Measurements from ENCODE around the gene STX16. TPM values are rescaled to one million over a fixed set of nuclear protein-coding genes. Genes with fewer than 3 reads are reported as not detected.

The STX16 gene
- polyA plus RNA-seq, 3 donors, result 15.6 to 165 (median 27.4) TPM

DNA sequence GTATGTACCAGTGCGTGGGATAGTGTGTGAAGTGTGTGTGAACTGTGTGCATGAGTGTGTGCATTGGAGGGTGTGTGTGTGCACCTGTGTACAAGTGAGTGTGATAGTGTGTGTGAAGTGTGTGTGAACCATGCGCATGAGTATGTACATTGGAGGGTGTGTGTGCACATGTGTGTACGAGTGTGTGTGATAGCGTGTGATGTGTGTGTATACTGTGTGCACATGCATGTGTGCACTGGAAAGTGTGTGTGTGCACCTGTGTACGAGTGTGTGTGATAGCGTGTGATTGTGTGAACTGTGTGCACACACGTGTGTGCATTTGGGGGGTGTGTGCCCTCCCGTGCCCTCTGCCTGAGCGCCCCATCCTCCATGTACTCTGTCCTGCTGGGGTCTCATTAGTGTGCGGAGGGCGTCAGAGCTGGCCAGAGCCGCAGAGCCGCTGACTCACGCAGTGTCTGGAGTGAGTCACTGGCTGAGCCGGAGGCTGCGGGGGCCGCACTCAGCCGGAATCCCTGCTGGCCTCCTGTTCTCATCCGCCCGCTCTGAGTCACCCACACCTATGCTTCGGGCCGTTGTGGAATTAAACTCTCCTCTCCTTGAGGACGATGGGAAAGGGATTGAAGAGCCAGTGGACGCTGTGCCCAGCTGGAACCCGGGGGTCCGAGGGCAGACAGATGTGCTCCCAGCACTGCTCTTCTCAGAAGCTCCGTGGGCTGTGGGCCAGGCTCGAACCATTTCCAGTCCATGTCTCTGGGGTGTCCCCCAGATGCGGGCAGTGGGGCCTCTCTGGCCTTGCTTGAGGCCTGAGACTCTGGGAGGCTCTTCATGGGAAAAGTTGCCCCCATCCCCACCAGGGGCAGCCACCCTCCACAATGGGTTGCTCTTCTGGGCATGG, 27.3 kb upstream of the STX16 start:
- H3K9me3 Mint-ChIP-seq, result no peaks in the 10 kb centered on the region
- H3K27me3 ChIP-seq (ENCODE audit: control insufficient read depth in 2 of 2, insufficient read depth in 2 of 2, low read length in 2 of 2), result peaks cover 0 to 4% of the 10 kb centered on the region in 2 donors
- TF ChIP-seq, protein P1, sequence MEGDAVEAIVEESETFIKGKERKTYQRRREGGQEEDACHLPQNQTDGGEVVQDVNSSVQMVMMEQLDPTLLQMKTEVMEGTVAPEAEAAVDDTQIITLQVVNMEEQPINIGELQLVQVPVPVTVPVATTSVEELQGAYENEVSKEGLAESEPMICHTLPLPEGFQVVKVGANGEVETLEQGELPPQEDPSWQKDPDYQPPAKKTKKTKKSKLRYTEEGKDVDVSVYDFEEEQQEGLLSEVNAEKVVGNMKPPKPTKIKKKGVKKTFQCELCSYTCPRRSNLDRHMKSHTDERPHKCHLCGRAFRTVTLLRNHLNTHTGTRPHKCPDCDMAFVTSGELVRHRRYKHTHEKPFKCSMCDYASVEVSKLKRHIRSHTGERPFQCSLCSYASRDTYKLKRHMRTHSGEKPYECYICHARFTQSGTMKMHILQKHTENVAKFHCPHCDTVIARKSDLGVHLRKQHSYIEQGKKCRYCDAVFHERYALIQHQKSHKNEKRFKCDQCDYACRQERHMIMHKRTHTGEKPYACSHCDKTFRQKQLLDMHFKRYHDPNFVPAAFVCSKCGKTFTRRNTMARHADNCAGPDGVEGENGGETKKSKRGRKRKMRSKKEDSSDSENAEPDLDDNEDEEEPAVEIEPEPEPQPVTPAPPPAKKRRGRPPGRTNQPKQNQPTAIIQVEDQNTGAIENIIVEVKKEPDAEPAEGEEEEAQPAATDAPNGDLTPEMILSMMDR (IDR thresholded peaks at IDR 0.05), result no peak
- no peak overlapping the region for H3K9ac ChIP-seq (ENCODE audit: insufficient read depth, low read length, poor library complexity, severe bottlenecking)
- no peak overlapping the region for H3K4me2 ChIP-seq (replicated peaks; ENCODE audit: extremely low read depth, low read length, poor library complexity, severe bottlenecking)
- H3K4me3 ChIP-seq (replicated peaks in 1 of 3; ENCODE audit: low read depth in 2 of 3, low read length in 3 of 3), result no peak overlapping the region
- no peaks in the 10 kb centered on the region for H3K9me3 ChIP-seq (replicated peaks in 1 of 2; ENCODE audit: control insufficient read depth in 1 of 2, insufficient read depth in 1 of 2, low read length in 2 of 2)
- H3K27ac ChIP-seq (ENCODE audit: low read depth in 1 of 2, low read length in 2 of 2), result no peak overlapping the region
- H3K79me2 ChIP-seq (ENCODE audit: insufficient read depth, low read length), result no peaks in the 10 kb centered on the region
- no peak overlapping the region for H3K27ac Mint-ChIP-seq
- no peaks in the 10 kb centered on the region for H3K36me3 ChIP-seq (replicated peaks in 1 of 2; ENCODE audit: control insufficient read depth in 1 of 2, insufficient read depth in 2 of 2, low read length in 2 of 2)
- DNase-seq, result no peak
- H3K4me3 Mint-ChIP-seq, result no peak overlapping the region
- no peaks in the 10 kb centered on the region for H3K4me1 ChIP-seq (ENCODE audit: control insufficient read depth in 1 of 2, insufficient read depth in 2 of 2, low read length in 2 of 2)
- no peaks in the 10 kb centered on the region for H3K4me1 Mint-ChIP-seq
- intact Hi-C loops (cut with micrococcal nuclease), result no loop called here
- no peak overlapping the region for H2AFZ ChIP-seq (ENCODE audit: insufficient read depth, low read depth, low read length, poor library complexity, severe bottlenecking)
- H4K20me1 ChIP-seq (ENCODE audit: insufficient read depth, low read length), result no peaks in the 10 kb centered on the region
- H3K36me3 Mint-ChIP-seq, result no peaks in the 10 kb centered on the region
- peaks cover 7 to 14% (median 8%) of the 10 kb centered on the region in 3 donors for H3K27me3 Mint-ChIP-seq (ENCODE audit: low read depth in 3 of 3)
- WGBS (ENCODE audit: insufficient coverage), result 95% methylated on average over 26 of the region's 29 CpGs

DNA sequence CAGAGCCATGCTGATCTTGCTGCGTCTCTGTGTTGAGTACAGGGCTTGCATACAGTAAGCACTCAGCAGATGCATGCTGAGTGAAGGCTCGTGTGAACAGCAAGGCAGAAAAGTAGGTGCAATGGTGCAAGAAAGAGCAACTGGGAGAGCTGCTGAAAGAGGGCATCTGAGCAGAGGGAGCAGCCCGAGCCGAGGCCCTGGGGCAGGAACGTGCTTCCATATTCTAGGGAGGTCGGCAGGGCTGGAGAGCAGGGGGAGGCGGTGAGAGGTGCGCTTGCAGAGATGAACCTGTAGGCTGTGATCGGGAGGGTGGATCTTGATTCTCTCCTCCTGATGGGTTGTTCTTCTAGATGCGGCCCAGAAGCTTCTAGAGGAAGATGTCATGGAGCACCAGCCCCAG, 26.4 kb upstream of the STX16 start:
- Histone ChIP-seq H3K27ac (ENCODE audit: low read depth in 1 of 2, low read length in 2 of 2) (no peak overlapping the region), H3K27me3 (ENCODE audit: control insufficient read depth in 2 of 2, insufficient read depth in 2 of 2, low read length in 2 of 2) (peaks cover 0 to 2% of the 10 kb centered on the region in 2 donors), H4K20me1 (ENCODE audit: insufficient read depth, low read length) (no peaks in the 10 kb centered on the region), H3K79me2 (ENCODE audit: insufficient read depth, low read length) (no peaks in the 10 kb centered on the region), H3K4me1 (ENCODE audit: control insufficient read depth in 1 of 2, insufficient read depth in 2 of 2, low read length in 2 of 2) (no peaks in the 10 kb centered on the region), H3K9me3 (replicated peaks in 1 of 2; ENCODE audit: control insufficient read depth in 1 of 2, insufficient read depth in 1 of 2, low read length in 2 of 2) (no peaks in the 10 kb centered on the region), H3K36me3 (replicated peaks in 1 of 2; ENCODE audit: control insufficient read depth in 1 of 2, insufficient read depth in 2 of 2, low read length in 2 of 2) (no peaks in the 10 kb centered on the region), H3K4me3 (replicated peaks in 1 of 3; ENCODE audit: low read depth in 2 of 3, low read length in 3 of 3) (no peak overlapping the region), H3K9ac (ENCODE audit: insufficient read depth, low read length, poor library complexity, severe bottlenecking) (no peak overlapping the region), H3K4me2 (replicated peaks; ENCODE audit: extremely low read depth, low read length, poor library complexity, severe bottlenecking) (no peak overlapping the region), H2AFZ (ENCODE audit: insufficient read depth, low read depth, low read length, poor library complexity, severe bottlenecking) (no peak overlapping the region)
- Mint-ChIP-seq H3K36me3 (no peaks in the 10 kb centered on the region), H3K27me3 (ENCODE audit: low read depth in 3 of 3) (peaks cover 2 to 9% (median 7%) of the 10 kb centered on the region in 3 donors), H3K4me1 (no peaks in the 10 kb centered on the region), H3K4me3 (no peak overlapping the region), H3K27ac (no peak overlapping the region), H3K9me3 (no peaks in the 10 kb centered on the region)
- no peak for DNase-seq
- 98% methylated on average over 10 of the region's 10 CpGs for WGBS (ENCODE audit: insufficient coverage)
- TF ChIP-seq, protein P1 (IDR thresholded peaks at IDR 0.05), result no peak
- intact Hi-C loops (cut with micrococcal nuclease), result no loop called here

All from CD14-positive monocyte (primary cell).